ENCODE results near the gene ZNF554.
A peak's percentile ranks its signal among the peaks of the same experiment; 100 is the strongest.

The ZNF554 gene

GRCh38 chr19:2796659-2797266 lies 22.9 kb upstream of the ZNF554 start:
- CTCF ChIA-PET: no interaction called here
- TF ChIP-seq, protein P1, sequence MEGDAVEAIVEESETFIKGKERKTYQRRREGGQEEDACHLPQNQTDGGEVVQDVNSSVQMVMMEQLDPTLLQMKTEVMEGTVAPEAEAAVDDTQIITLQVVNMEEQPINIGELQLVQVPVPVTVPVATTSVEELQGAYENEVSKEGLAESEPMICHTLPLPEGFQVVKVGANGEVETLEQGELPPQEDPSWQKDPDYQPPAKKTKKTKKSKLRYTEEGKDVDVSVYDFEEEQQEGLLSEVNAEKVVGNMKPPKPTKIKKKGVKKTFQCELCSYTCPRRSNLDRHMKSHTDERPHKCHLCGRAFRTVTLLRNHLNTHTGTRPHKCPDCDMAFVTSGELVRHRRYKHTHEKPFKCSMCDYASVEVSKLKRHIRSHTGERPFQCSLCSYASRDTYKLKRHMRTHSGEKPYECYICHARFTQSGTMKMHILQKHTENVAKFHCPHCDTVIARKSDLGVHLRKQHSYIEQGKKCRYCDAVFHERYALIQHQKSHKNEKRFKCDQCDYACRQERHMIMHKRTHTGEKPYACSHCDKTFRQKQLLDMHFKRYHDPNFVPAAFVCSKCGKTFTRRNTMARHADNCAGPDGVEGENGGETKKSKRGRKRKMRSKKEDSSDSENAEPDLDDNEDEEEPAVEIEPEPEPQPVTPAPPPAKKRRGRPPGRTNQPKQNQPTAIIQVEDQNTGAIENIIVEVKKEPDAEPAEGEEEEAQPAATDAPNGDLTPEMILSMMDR (conservative IDR thresholded peaks at IDR 0.05; ENCODE audit: low read depth): no peak
- H3K27ac ChIP-seq: no peak overlapping the region

GRCh38 chr19:2797280-2797679 lies 22.4 kb upstream of the ZNF554 start:
- ChIA-PET POLR2A (ENCODE audit: low non-redundant PET) (no interaction called here), CTCF (no interaction called here)
- TF ChIP-seq, protein P1 (conservative IDR thresholded peaks at IDR 0.05; ENCODE audit: low read depth): no peak
- no peak overlapping the region for H3K27ac ChIP-seq
- DNase-seq (ENCODE audit: low spot score): no peak

More at GRCh38 chr19:2796659-2797266, 22.9 kb upstream of the ZNF554 start:
- DNase-seq (ENCODE audit: low spot score): no peak
- POLR2A ChIA-PET (ENCODE audit: low non-redundant PET): no interaction called here

DNA sequence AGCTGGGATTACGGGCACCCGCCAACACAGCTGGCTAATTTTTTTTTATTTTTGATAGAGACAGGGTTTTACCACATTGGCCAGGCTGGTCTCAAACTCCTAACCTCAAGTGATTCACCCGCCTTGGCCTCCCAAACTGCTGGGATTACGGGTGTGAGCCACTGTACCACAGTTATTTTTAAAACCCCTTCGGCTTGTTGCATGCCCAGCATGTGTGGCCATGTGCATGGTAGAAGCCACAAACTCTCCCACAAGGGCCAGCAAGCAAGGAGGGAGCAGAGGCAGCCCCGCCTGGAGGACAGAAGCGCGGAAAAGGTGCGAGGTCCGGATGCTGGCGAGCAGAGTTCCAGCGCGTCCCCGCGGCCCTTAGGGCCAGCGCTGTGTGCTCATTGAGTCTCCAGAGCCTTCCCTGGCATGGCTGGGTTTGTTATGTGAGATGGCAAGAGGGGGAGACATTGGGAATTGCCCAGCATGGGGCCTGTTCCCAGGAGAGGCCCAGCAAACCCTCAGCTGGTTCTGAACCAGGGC lies 21.4 kb upstream of the ZNF554 start:
- H3K27ac ChIP-seq: peak overlapping the region; percentile 27
- POLR2A ChIA-PET (ENCODE audit: low non-redundant PET): no interaction called here
- CTCF ChIA-PET: interaction anchor here (0.5 kb wide), 1 partner anchor 1353 kb away, joined by 3 read pairs; no protein-coding TSS in a partner anchor
- TF ChIP-seq, protein P1 (conservative IDR thresholded peaks at IDR 0.05; ENCODE audit: low read depth): no peak
- no peak for DNase-seq (ENCODE audit: low spot score)

- TF ChIP-seq, protein P1 (conservative IDR thresholded peaks at IDR 0.05; ENCODE audit: low read depth): no peak
- ChIA-PET CTCF (interaction anchor here (0.5 to 0.6 kb wide), 2 partner anchors 40 to 1354 kb away, joined by 3 read pairs; no protein-coding TSS in a partner anchor), POLR2A (ENCODE audit: low non-redundant PET) (no interaction called here)
- DNase-seq (ENCODE audit: low spot score): no peak
- peak overlapping the region; percentile 27 for H3K27ac ChIP-seq
These were observed 20.9 kb upstream of the ZNF554 start for GRCh38 chr19:2798733-2799132.

DNA sequence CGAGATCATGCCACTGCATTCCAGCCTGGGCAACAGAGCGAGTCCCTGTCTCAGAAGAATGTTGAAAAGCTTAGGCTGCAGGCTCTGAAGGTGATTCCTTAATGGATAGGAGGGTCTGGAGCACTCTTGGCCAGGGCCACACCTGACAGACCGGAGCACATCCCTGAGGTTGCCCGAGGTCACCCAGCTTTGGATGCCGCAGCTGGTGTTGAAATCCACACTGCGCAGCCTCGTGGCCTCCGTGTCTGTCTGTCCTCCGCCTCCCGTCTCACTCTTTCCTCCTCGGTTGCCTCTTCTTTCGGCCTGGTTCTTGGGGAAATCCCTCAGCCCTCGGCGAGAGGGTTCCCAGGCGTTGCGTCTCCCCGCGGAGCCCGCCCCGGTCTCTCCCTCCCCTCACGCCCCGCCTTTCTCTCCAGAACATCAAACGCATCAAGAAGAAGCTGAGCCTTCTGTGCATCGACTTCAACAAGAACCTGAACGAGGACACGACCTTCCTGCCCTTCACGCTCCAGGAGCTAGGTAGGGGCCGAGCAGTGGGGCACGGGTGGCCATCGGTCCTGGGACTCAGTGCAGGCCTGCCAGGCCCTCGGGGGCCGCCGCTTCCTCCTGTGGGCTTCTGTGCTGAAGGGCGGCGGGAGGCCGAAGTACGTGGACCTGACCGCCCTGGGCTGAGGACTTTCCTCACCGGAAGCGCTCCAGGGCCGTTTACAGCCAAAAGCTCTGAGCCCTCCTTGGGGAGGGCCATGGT lies 20.2 kb upstream of the ZNF554 start:
- CTCF ChIA-PET: interaction anchor here (0.6 kb wide), 1 partner anchor 40 kb away, joined by 3 read pairs; no protein-coding TSS in a partner anchor
- DNase-seq (ENCODE audit: low spot score): no peak
- TF ChIP-seq, protein P1 (conservative IDR thresholded peaks at IDR 0.05; ENCODE audit: low read depth): no peak
- peak overlapping the region; percentile 27 for H3K27ac ChIP-seq
- POLR2A ChIA-PET (ENCODE audit: low non-redundant PET): no interaction called here

- POLR2A ChIA-PET (ENCODE audit: low non-redundant PET): no interaction called here
- DNase-seq (ENCODE audit: low spot score): no peak
- TF ChIP-seq, protein P1 (conservative IDR thresholded peaks at IDR 0.05; ENCODE audit: low read depth): no peak
- no peak overlapping the region; the same call in 1 of the 2 replicates for H3K27ac ChIP-seq
- CTCF ChIA-PET: interaction anchor here (0.7 kb wide), 1 partner anchor 21 kb away, joined by 3 read pairs; no protein-coding TSS in a partner anchor
These were observed 19.2 kb upstream of the ZNF554 start for GRCh38 chr19:2800506-2800905.
